ENCODE results near the gene HOXC10.

The HOXC10 gene

DNA sequence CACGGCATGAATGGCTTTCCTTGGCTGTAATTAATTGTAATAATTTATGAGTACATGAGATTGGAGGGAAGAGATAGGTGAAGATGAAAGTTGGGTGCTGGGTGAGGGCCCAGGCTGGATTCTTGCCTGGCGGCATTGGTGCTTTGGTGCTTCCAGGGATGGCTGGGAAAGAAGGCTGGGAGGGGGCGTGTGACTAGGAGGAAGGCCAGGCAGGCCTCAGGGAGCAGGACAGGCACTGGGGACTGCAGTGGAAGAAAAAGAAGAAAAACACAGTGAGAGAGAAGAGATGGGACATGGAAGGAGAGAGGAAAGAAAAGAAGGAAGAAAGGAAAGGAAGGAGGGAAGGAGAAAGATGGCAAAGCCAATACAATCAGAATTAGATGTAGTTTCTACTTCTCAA, 18.7 kb downstream of the HOXC10 start:
- no peak for DNase-seq (ENCODE audit: low read depth)
- no peak for TF ChIP-seq CTCF (IDR thresholded peaks at IDR 0.05; ENCODE audit: low read depth, low read length, missing control alignments)
- no peak overlapping the region for H3K4me3 ChIP-seq (ENCODE audit: low read depth, low read length)

DNA sequence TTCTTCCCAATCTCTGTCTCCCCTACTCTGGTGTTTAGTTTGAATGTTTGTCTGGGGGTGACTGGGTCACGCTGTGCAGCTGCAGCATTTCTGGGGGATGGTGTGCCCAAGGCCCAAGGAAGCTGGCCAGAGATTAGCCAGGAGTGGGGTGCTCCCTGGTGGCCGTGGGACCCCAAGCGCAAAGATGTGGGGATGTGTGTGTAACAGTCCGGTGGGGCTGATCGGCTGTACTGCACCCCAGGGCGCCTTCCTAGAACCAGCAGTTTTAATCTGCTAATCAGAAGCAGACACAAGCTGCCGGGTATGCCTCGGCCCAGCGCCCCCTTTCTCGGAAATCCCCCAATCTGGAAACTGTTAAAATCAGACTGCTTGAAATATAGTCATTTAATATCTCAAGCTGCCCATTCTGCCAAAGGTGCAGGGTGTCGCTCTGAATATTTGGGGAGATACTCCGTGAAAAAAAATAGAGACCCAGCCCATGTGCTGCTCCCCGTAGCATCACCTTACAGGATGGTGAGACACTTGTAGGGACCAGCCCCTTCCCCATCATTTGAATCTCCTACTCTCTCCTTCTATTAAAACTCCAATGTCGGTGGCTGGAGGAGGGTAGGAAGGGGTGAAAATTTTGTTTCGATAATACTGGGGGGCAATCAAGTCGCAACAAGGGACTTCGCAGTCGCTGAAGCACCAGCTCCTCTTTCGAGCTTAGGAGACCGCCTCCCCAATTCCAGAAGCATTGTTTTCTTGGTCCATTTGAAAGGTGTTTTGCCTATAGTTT, 19.3 kb downstream of the HOXC10 start:
- H3K4me3 ChIP-seq (ENCODE audit: low read depth, low read length) = no peak overlapping the region
- no peak for DNase-seq (ENCODE audit: low read depth)
- TF ChIP-seq CTCF (IDR thresholded peaks at IDR 0.05; ENCODE audit: low read depth, low read length, missing control alignments) = peak; percentile 11

DNA sequence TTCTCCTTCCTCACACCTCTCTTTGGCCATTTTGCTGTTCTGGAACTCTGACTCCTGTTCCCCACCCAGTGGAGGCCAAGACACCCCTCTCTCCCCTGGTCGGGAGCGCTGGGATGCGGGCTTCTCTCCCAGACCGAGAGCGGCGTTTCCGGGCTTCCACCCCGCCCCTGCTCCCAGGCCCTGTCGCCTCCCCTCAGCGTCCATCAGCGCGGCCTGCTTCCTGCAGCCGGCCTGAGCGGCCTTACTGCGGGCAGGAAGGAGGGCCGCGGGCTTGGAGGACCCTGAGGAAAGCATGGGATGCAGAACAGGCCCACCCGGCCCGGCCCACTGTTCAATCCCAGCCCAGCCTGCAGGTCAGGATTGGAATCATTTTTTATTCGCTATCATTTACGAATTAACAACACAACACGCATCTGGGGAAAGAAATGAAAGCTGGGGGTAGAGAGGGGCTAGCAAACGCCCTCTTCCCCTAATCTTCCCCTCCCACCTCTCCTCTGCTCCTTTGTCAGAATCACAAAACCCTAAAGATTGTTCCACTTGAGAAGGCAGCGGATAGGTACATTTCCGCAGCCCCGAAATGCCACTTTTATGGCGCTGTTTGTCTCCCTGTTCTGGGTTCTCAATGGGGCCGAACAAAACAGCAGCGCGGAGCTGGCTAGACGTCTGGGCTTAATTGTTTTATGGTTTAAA, 20.0 kb downstream of the HOXC10 start:
- no peak for TF ChIP-seq CTCF (IDR thresholded peaks at IDR 0.05; ENCODE audit: low read depth, low read length, missing control alignments)
- DNase-seq (ENCODE audit: low read depth) = no peak
- H3K4me3 ChIP-seq (ENCODE audit: low read depth, low read length) = no peak overlapping the region

DNA sequence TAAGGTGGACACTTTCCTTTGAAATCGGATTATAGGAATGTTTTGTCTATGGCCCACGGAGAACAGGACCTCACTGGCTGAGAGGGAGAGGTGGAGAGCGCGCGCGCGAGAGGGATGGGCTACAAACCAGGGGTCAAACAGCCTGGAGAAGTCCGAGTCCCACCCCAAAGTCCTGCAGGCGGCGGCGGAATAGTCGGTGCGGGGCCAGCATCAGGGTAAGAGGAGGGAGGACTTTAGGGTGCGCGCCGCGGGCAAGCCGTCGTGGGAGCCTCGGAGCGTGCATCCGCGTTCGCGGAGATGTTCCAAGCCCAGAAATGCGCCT, 20.5 kb downstream of the HOXC10 start:
- no peak for DNase-seq (ENCODE audit: low read depth)
- H3K4me3 ChIP-seq (ENCODE audit: low read depth, low read length) = no peak overlapping the region

GRCh38 chr12:54005853-54006558, 21.1 kb downstream of the HOXC10 start:
- peak; percentile 82 for TF ChIP-seq CTCF (IDR thresholded peaks at IDR 0.05; ENCODE audit: low read depth, low read length, missing control alignments)
- DNase-seq (ENCODE audit: low read depth) = no peak
- H3K4me3 ChIP-seq (ENCODE audit: low read depth, low read length) = no peak overlapping the region

More for the DNA sequence above, 20.5 kb downstream of the HOXC10 start:
- TF ChIP-seq CTCF (IDR thresholded peaks at IDR 0.05; ENCODE audit: low read depth, low read length, missing control alignments) = no peak

- H3K4me3 ChIP-seq (ENCODE audit: low read depth, low read length) = no peak overlapping the region
- no peak for DNase-seq (ENCODE audit: low read depth)
- TF ChIP-seq CTCF (IDR thresholded peaks at IDR 0.05; ENCODE audit: low read depth, low read length, missing control alignments) = no peak
Measured at GRCh38 chr12:54006559-54007220, 21.7 kb downstream of the HOXC10 start.

Data from GM12864 (cell line).